ENCODE results near the gene WDR55. TPM values are rescaled to one million over a fixed set of nuclear protein-coding genes. Genes with fewer than 3 reads are reported as not detected.

The WDR55 gene
- total RNA-seq, 2 donors from 2014 or later, result 20.4 to 23.1 TPM

DNA sequence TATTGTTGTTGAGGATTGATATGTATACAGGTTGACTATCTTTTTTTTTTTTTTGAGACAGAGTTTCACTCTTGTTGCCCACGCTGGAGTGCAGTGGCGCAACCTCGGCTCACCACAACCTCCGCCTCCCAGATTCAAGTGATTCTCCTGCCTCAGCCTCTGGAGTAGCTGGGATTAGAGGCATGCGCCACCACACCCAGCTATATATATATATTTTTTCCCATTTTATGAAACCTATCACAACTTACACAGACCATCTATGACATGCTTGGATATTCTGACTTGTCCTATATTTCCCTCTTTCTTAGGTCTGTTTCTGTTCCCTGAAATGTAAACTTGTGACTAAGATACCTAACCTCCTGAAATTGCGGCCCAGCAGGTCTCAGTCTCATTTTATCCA is 36.7 kb upstream of the WDR55 start:
- Histone ChIP-seq H3K9me3 (ENCODE audit: control insufficient read depth, low read length) (peaks cover 29% of the 10 kb centered on the region), H3K27me3 (ENCODE audit: control insufficient read depth, insufficient read depth, low read length, poor library complexity, severe bottlenecking) (peaks cover 26% of the 10 kb centered on the region), H3K9ac (ENCODE audit: extremely low read depth, low read length, poor library complexity, severe bottlenecking) (no peak overlapping the region), H3K36me3 (ENCODE audit: control insufficient read depth, insufficient read depth, low read length) (no peaks in the 10 kb centered on the region), H3K4me1 (ENCODE audit: control insufficient read depth, insufficient read depth, low read length) (no peaks in the 10 kb centered on the region), H3K4me3 (ENCODE audit: low read length) (no peak overlapping the region), H3K27ac (ENCODE audit: low read depth, low read length) (no peak overlapping the region)
- Mint-ChIP-seq H3K4me1 (no peaks in the 10 kb centered on the region), H3K27me3 (ENCODE audit: insufficient read depth) (peaks cover 13% of the 10 kb centered on the region), H3K4me3 (no peak overlapping the region), H3K27ac (no peak overlapping the region), H3K9me3 (peaks cover 72% of the 10 kb centered on the region), H3K36me3 (ENCODE audit: low read depth) (peaks cover 2% of the 10 kb centered on the region)
- 82 to 92% methylated on average over 1 to 6 of the region's 6 CpGs for WGBS, 2 experiments (ENCODE audit: insufficient coverage in 1 of 2, insufficient read length in 1 of 2)
- TF ChIP-seq, protein P1, sequence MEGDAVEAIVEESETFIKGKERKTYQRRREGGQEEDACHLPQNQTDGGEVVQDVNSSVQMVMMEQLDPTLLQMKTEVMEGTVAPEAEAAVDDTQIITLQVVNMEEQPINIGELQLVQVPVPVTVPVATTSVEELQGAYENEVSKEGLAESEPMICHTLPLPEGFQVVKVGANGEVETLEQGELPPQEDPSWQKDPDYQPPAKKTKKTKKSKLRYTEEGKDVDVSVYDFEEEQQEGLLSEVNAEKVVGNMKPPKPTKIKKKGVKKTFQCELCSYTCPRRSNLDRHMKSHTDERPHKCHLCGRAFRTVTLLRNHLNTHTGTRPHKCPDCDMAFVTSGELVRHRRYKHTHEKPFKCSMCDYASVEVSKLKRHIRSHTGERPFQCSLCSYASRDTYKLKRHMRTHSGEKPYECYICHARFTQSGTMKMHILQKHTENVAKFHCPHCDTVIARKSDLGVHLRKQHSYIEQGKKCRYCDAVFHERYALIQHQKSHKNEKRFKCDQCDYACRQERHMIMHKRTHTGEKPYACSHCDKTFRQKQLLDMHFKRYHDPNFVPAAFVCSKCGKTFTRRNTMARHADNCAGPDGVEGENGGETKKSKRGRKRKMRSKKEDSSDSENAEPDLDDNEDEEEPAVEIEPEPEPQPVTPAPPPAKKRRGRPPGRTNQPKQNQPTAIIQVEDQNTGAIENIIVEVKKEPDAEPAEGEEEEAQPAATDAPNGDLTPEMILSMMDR (conservative IDR thresholded peaks at IDR 0.05), result no peak
- DNase-seq, result no peak

DNA sequence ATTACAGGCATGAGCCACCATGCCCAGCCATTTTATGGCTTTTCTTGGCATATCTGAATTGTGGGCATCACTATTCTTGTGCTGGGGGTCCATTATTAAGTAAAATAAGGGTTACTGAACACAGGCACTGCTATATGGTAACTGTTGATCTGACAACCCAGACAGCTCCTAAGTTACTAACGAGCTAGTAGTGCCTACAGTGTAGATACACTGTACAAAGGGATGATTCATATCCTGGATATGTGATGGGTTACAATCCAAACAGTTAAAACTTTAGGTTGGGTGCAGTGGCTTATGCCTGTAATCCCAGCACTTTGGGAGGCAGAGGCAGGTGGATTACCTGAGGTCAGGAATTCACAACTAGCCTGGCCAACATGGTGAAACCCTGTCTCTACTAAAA is 36.0 kb upstream of the WDR55 start:
- Histone ChIP-seq H3K9ac (ENCODE audit: extremely low read depth, low read length, poor library complexity, severe bottlenecking) (no peak overlapping the region), H3K27ac (ENCODE audit: low read depth, low read length) (no peak overlapping the region), H3K9me3 (ENCODE audit: control insufficient read depth, low read length) (peaks cover 29% of the 10 kb centered on the region), H3K27me3 (ENCODE audit: control insufficient read depth, insufficient read depth, low read length, poor library complexity, severe bottlenecking) (peaks cover 34% of the 10 kb centered on the region), H3K4me1 (ENCODE audit: control insufficient read depth, insufficient read depth, low read length) (no peaks in the 10 kb centered on the region), H3K4me3 (ENCODE audit: low read length) (no peak overlapping the region), H3K36me3 (ENCODE audit: control insufficient read depth, insufficient read depth, low read length) (no peaks in the 10 kb centered on the region)
- DNase-seq, result no peak
- WGBS, 2 experiments (ENCODE audit: insufficient coverage in 1 of 2, insufficient read length in 1 of 2), result 87 to 89% methylated on average over 1 of the region's 1 CpG
- Mint-ChIP-seq H3K4me1 (no peaks in the 10 kb centered on the region), H3K27ac (no peak overlapping the region), H3K27me3 (ENCODE audit: insufficient read depth) (peaks cover 18% of the 10 kb centered on the region), H3K36me3 (ENCODE audit: low read depth) (peaks cover 2% of the 10 kb centered on the region), H3K4me3 (no peak overlapping the region), H3K9me3 (peaks cover 73% of the 10 kb centered on the region)
- TF ChIP-seq, protein P1 (conservative IDR thresholded peaks at IDR 0.05), result no peak

DNA sequence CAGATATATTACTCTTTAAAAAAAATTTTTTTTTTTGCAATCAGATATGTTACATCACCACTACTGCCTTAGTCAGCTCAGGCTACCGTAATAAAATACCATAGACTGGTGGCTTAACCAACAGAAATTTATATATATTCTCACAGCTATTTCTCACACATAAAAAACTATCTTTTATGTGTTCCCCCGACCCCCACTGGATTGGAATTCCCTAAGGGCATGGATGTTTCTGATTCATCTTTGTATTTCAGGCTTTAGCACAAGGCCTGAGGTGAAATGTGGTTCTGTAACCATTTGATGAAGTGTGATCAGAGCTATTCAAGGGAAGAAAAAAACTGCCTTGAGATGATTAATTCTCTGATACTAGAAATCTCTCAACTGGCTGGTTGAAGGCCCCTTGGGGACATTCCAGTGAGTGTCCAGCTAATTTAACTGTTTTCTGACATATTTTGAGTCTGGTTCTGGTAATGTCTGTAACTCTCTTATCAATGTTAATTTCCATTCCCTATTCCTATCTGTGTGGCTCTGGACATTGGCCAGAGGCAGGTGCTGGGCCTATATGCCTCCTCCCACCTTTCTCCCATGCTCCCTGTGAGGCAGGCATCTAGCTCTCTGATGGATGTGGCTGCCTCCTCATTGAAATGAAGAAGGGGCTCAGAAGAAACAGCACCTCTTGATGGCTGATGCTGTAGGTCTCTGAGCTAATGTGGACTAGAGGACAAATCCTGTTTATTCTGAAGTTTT is 34.2 kb upstream of the WDR55 start:
- peaks cover 64% of the 10 kb centered on the region for H3K9me3 Mint-ChIP-seq
- peaks cover 15% of the 10 kb centered on the region for H3K27me3 Mint-ChIP-seq (ENCODE audit: insufficient read depth)
- H3K27me3 ChIP-seq (ENCODE audit: control insufficient read depth, insufficient read depth, low read length, poor library complexity, severe bottlenecking), result peaks cover 39% of the 10 kb centered on the region
- H3K36me3 Mint-ChIP-seq (ENCODE audit: low read depth), result peaks cover 2% of the 10 kb centered on the region
- WGBS, 2 experiments (ENCODE audit: insufficient coverage in 1 of 2, insufficient read length in 1 of 2), result 86 to 100% methylated on average over 1 to 2 of the region's 2 CpGs
- no peak overlapping the region for H3K27ac Mint-ChIP-seq
- no peaks in the 10 kb centered on the region for H3K36me3 ChIP-seq (ENCODE audit: control insufficient read depth, insufficient read depth, low read length)
- TF ChIP-seq, protein P1 (conservative IDR thresholded peaks at IDR 0.05), result no peak
- no peak overlapping the region for H3K4me3 ChIP-seq (ENCODE audit: low read length)
- no peak for DNase-seq
- peaks cover 29% of the 10 kb centered on the region for H3K9me3 ChIP-seq (ENCODE audit: control insufficient read depth, low read length)
- H3K27ac ChIP-seq (ENCODE audit: low read depth, low read length), result no peak overlapping the region
- no peak overlapping the region for H3K4me3 Mint-ChIP-seq
- H3K4me1 ChIP-seq (ENCODE audit: control insufficient read depth, insufficient read depth, low read length), result no peaks in the 10 kb centered on the region
- no peaks in the 10 kb centered on the region for H3K4me1 Mint-ChIP-seq
- H3K9ac ChIP-seq (ENCODE audit: extremely low read depth, low read length, poor library complexity, severe bottlenecking), result no peak overlapping the region

Data from endodermal cell (in vitro differentiated cells).